OCI-LY3 (cell line): ENCODE results near the gene CCDC28A.

Experiments
- EZH2phosphoT487 ChIP-seq: fragments of 200-600 bp; shearing (Covaris generic); IDR thresholded peaks from 2 replicates; pipeline ENCODE4 v1.6.1; 2018; ENCODE audit warnings: antibody characterized with exemption, mixed run types, low read depth
- TF ChIP-seq, protein P1 (sequence below): fragments of 200-600, 300-600 bp; sonication (generic); IDR thresholded peaks from 2 replicates; pipeline ENCODE4 v1.5.1; 2014; ENCODE audit warnings: antibody characterized with exemption, low read length, low read depth

GRCh38 chr6:138726066-138726756, 47.4 kb upstream of the CCDC28A start:
- TF ChIP-seq, protein P1, sequence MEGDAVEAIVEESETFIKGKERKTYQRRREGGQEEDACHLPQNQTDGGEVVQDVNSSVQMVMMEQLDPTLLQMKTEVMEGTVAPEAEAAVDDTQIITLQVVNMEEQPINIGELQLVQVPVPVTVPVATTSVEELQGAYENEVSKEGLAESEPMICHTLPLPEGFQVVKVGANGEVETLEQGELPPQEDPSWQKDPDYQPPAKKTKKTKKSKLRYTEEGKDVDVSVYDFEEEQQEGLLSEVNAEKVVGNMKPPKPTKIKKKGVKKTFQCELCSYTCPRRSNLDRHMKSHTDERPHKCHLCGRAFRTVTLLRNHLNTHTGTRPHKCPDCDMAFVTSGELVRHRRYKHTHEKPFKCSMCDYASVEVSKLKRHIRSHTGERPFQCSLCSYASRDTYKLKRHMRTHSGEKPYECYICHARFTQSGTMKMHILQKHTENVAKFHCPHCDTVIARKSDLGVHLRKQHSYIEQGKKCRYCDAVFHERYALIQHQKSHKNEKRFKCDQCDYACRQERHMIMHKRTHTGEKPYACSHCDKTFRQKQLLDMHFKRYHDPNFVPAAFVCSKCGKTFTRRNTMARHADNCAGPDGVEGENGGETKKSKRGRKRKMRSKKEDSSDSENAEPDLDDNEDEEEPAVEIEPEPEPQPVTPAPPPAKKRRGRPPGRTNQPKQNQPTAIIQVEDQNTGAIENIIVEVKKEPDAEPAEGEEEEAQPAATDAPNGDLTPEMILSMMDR: no peak
- no peak for TF ChIP-seq EZH2phosphoT487
